Endothelial cell of umbilical vein (primary cell): ENCODE measurements around the gene RABEP2. TPM values are rescaled to one million over a fixed set of nuclear protein-coding genes. Genes with fewer than 3 reads are reported as not detected.

Experiments
- BruUV-seq: library from RNA; stranded (reverse); fragments of 400-500 nt; replicated peaks from 2 replicates; lab custom pipeline; 2021; lab: Mats Ljungman, UMichigan
- CTCF ChIA-PET: fragments of 300-600, 350-600 bp; sonication (Branson Sonifier 250); formaldehyde crosslinking; loops from one replicate; lab custom pipeline; 2021; ENCODE audit warnings: antibody characterized with exemption, inconsistent platforms; lab: Charles Lee
- POLR2A ChIA-PET: fragments of 300-600, 350-600 bp; sonication (Branson Sonifier 250); formaldehyde crosslinking; loops from one replicate; lab custom pipeline; 2021; ENCODE audit warnings: antibody characterized with exemption, inconsistent platforms; lab: Charles Lee
- DNase-seq: peaks from one replicate; pipeline ENCODE4 v3.0.0-alpha.2; 2011; ENCODE audit warnings: low read depth, low spot score
- FAIRE-seq: peaks from 2 replicates; lab custom pipeline; 2011; peaks lifted over from hg19 to GRCh38; lab: Jason Lieb, UNC
- H2AFZ ChIP-seq: 2 replicates; pipeline ENCODE4 v1.6.0; 2012; ENCODE audit warnings: low read depth, low read length, control low read depth, inconsistent platforms
- H3K27ac ChIP-seq: 2 replicates; pipeline ENCODE4 v1.5.1; 2011; ENCODE audit warnings: low read depth, mild to moderate bottlenecking, control low read depth, low read length, moderate library complexity; ENCODE audit not compliant: insufficient read depth
- H3K27me3 ChIP-seq, 2 experiments: 2 replicates each; pipeline versions ENCODE4 v1.6.0 to v1.6.1; 2011; ENCODE audit warnings: low read length in 2 of 2, mixed read lengths in 1 of 2; ENCODE audit not compliant: control insufficient read depth in 2 of 2, insufficient read depth in 2 of 2
- H3K36me3 ChIP-seq, 2 experiments: 2 replicates in 1 of 2; 3 replicates in 1 of 2; pipeline ENCODE4 v1.5.1; 2011; ENCODE audit warnings: low read length in 2 of 2, mild to moderate bottlenecking in 1 of 2, moderate library complexity in 1 of 2; ENCODE audit not compliant: control insufficient read depth in 2 of 2, insufficient read depth in 2 of 2; ENCODE audit errors: extremely low read depth in 1 of 2
- H3K4me1 ChIP-seq: 3 replicates; pipeline ENCODE4 v1.5.1; 2011; ENCODE audit warnings: mild to moderate bottlenecking, low read length; ENCODE audit not compliant: control insufficient read depth, insufficient read depth; ENCODE audit errors: extremely low read depth
- H3K4me2 ChIP-seq: 2 replicates; pipeline ENCODE4 v1.6.1; 2011; ENCODE audit warnings: low read length, control low read depth, mixed read lengths; ENCODE audit not compliant: insufficient read depth
- H3K4me3 ChIP-seq, 3 experiments: fragments of 200-600 bp in 1 of 3; sonication (generic), shearing (Covaris generic) in 1 of 3; replicated peaks in 1 of 3; 2 replicates each; pipeline ENCODE4 v1.5.1; 2011 to 2016; ENCODE audit warnings: control low read depth in 3 of 3, low read length in 3 of 3, mild to moderate bottlenecking in 2 of 3, inconsistent platforms in 1 of 3, low read depth in 1 of 3, moderate library complexity in 1 of 3; ENCODE audit not compliant: insufficient read depth in 1 of 3
- H3K79me2 ChIP-seq: 2 replicates; pipeline ENCODE4 v1.6.0; 2012; ENCODE audit warnings: low read length, inconsistent platforms; ENCODE audit not compliant: control insufficient read depth, insufficient read depth
- H3K9ac ChIP-seq: replicated peaks from 2 replicates; pipeline ENCODE3; 2011; ENCODE audit warnings: low read length, control low read depth; ENCODE audit not compliant: insufficient read depth; ENCODE audit errors: extremely low read depth
- H3K9me1 ChIP-seq: replicated peaks from 3 replicates; pipeline ENCODE4 v1.6.0; 2011; ENCODE audit warnings: mild to moderate bottlenecking, low read length; ENCODE audit not compliant: control insufficient read depth, insufficient read depth; ENCODE audit errors: extremely low read depth
- H3K9me3 ChIP-seq: replicated peaks from 2 replicates; pipeline ENCODE4 v1.5.1; 2012; ENCODE audit warnings: low read length, inconsistent platforms; ENCODE audit not compliant: control insufficient read depth, insufficient read depth
- H4K20me1 ChIP-seq: replicated peaks from 2 replicates; pipeline ENCODE3; 2011; ENCODE audit warnings: mild to moderate bottlenecking, low read length; ENCODE audit not compliant: control insufficient read depth, insufficient read depth; ENCODE audit errors: extremely low read depth
- CTCF ChIP-seq, 2 donors: IDR thresholded peaks; 1 replicate in 1 of 2; 2 replicates in 1 of 2; pipeline ENCODE4 v1.5.1; 2011; ENCODE audit warnings: low read length in 2 of 2, mild to moderate bottlenecking in 2 of 2, moderate library complexity in 2 of 2, control low read depth in 1 of 2, inconsistent platforms in 1 of 2, low read depth in 1 of 2; ENCODE audit not compliant: insufficient read depth in 1 of 2; ENCODE audit errors: extremely low read depth in 1 of 2
- EZH2 ChIP-seq: IDR thresholded peaks from 2 replicates; pipeline ENCODE4 v1.6.1; 2012; ENCODE audit warnings: borderline replicate concordance, low read depth, mild to moderate bottlenecking, moderate library complexity, low read length, inconsistent platforms; ENCODE audit not compliant: severe bottlenecking
- FOS ChIP-seq: IDR thresholded peaks from 2 replicates; pipeline ENCODE4 v1.6.1; 2011; ENCODE audit warnings: mild to moderate bottlenecking, low read length, moderate library complexity, borderline replicate concordance; ENCODE audit not compliant: insufficient read depth
- GATA2 ChIP-seq: IDR thresholded peaks from 2 replicates; pipeline ENCODE4 v1.7.0; 2011; ENCODE audit warnings: low read depth, mild to moderate bottlenecking, moderate library complexity, mixed read lengths, low read length; ENCODE audit not compliant: insufficient read length, insufficient read depth
- MAX ChIP-seq: IDR thresholded peaks from 2 replicates; pipeline ENCODE4 v1.6.1; 2011; ENCODE audit not compliant: insufficient read depth, insufficient read length
- POLR2AphosphoS5 ChIP-seq: IDR thresholded peaks from 2 replicates; pipeline ENCODE4 v1.6.1; 2012; ENCODE audit warnings: low read depth, mild to moderate bottlenecking, control low read depth, low read length, moderate library complexity; ENCODE audit not compliant: insufficient read depth
- dilution Hi-C: fragments of 300-500 bp; cut with MboI; formaldehyde crosslinking; loops from one replicate; pipeline ENCODE4 v1.15.0; 2019; ENCODE audit warnings: low sequenced_read_pairs; ENCODE audit not compliant: extremely low pct_ligation_motif_present
- intact Hi-C: fragments of 100-400 bp; cut with micrococcal nuclease; formaldehyde crosslinking; loops from one replicate; pipeline ENCODE4 v1.10.0; 2022
- polyA plus RNA-seq, 4 experiments: library from polyadenylated mRNA; depleted of rRNA in 3 of 4; stranded (reverse) in 3 of 4; unstranded in 1 of 4; fragments of >200 nt; gene quantifications; 2 replicates each; pipeline versions ENCODE4 v1.2.1 to v1.2.3, GENCODE V29; 2011 to 2012; ENCODE audit warnings: missing spikeins in 1 of 4
- total RNA-seq: library from RNA; stranded (reverse); gene quantifications from 2 replicates; pipeline ENCODE4 v1.2.3, GENCODE V29; 2021

The RABEP2 gene
- total and polyA plus RNA-seq, 2 donors (not counting 3 experiments of a cell fraction or from before 2014, with no cell fraction given), result 25.9 to 37.4 TPM

DNA sequence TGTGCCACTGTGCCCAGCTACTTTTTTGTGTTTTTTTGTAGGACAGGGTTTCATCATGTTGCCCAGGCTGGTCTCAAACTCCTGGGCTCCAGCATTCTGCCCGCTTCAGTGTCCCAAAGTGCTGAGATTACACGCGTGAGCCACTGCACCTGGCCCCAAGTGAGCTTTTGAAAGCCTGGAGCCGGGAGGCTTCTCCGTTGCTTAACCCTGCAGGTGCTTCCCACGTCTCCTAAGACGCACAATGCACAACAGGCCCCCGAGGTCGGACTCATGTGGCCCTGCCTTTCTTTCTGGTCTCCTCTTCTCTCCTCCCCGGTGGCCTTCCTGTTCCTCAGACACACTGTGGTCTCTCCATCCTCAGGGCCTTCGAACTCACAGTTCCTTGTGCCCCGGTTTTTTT lies 12.5 kb downstream of the RABEP2 start:
- Histone ChIP-seq H3K27me3 (no peaks in the 10 kb centered on the region), H3K4me1 (no peaks in the 10 kb centered on the region), H3K79me2 (no peaks in the 10 kb centered on the region), H3K9me3 (no peaks in the 10 kb centered on the region), H3K4me2 (no peak overlapping the region), H3K4me3 (no peak overlapping the region), H3K27ac (no peak overlapping the region), H4K20me1 (no peaks in the 10 kb centered on the region), H2AFZ (no peak overlapping the region), H3K9me1 (no peaks in the 10 kb centered on the region), H3K9ac (no peak overlapping the region), H3K36me3 (peaks cover 0 to 26% of the 10 kb centered on the region in 2 experiments)
- ChIA-PET CTCF (interaction anchor here (2.0 to 2.1 kb wide), 2 partner anchors 10 to 33 kb away, joined by 5 to 9 read pairs; no protein-coding TSS in a partner anchor), POLR2A (no interaction called here)
- dilution Hi-C loops, result no loop called here
- intact Hi-C loops, result no loop called here
- DNase-seq (no peak), FAIRE-seq (no peak)
- TF ChIP-seq POLR2AphosphoS5 (no peak), CTCF (IDR thresholded peaks at IDR 0.05; ENCODE audit: extremely low read depth in 1 of 2, insufficient read depth in 1 of 2, low read depth in 1 of 2, low read length in 2 of 2) (no peak), FOS (no peak), EZH2 (no peak), MAX (no peak), GATA2 (no peak)
- BruUV-seq, result no TSS peak
